HG03045 (cell line): ENCODE measurements around the gene PTPRD.

ENCODE experiments used
- ATAC-seq: cut with Tn5 transposase; IDR thresholded peaks from one replicate; pipeline ENCODE4 v1.9.1; 2021; ENCODE audit warnings: mild to moderate bottlenecking, moderate library complexity; ENCODE audit not compliant: unreplicated experiment

Gene PTPRD

DNA sequence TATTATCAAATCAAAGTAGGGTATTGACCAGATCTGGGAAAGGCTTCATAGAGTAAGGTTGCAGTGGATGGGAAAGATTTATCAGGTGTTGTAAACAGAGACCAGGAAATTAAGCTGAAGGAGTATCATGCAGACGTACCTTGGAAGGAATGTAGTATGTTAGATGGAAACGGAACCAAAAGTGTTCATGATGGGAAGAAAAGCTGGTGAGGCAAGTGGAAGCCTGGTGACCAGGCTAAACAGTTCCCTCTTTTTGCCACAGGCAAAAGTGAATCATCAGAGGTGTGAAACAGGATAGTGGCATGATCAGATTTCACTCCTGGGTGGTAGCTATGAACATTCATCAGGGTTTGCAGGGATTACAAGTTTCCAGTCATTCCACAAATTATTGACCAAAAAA, 2033.1 kb downstream of the PTPRD start:
- no peak for ATAC-seq

DNA sequence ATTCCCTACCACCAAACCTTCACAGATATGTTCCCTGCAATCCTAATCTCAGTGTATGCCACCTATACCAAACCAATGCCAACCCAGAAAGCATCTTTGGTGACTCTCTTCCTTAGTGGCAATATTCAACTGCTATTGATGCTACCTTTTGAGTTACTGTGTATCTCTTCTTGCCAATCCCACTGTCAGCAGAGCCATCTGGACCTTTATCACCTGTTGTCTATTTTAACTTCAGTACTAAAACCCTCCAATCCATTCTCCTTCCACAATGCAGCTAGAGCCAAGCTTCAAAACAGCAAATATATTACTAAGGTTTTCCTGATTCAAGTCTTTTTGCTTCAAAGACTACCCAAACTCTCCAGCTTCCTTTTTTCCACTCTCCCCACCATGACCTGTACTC, 2036.1 kb downstream of the PTPRD start:
- no peak for ATAC-seq

DNA sequence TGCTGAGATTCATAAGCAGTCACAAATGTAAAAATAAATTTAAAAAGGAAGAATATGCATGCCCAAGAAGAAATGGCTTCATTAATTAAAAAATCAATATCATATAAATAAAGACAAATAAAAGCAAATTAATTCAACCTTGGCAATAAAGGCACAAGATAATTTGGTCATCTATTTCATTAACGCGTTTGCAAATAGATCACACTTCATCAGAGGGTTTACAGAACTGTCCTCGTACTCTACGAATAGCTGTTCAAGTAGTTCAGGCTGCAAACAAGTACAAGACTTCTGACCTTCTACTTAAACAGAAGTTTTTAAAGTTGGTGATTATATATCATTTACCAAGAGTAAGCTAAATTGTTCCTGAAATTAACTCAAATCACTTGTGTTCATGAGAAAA, 2038.0 kb downstream of the PTPRD start:
- no peak for ATAC-seq

DNA sequence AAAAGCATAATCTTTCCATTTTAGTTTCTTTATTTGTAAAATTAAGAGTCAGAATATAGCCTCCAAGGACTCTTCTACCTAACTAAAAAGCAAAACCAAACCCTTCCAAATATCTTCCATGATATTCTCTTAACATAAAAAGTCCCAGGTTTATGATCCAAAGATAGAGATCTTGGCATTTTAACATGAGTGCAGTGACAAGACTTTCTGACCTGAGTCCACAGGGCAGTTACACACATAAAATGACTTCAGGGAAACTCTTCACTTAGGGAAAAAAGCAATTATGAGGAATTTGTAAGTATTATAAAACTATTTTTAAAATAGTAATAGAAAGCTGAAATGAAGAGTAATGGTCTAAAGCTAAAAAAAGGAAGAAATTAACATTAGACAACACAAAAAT, 2040.6 kb downstream of the PTPRD start:
- ATAC-seq = no peak

DNA sequence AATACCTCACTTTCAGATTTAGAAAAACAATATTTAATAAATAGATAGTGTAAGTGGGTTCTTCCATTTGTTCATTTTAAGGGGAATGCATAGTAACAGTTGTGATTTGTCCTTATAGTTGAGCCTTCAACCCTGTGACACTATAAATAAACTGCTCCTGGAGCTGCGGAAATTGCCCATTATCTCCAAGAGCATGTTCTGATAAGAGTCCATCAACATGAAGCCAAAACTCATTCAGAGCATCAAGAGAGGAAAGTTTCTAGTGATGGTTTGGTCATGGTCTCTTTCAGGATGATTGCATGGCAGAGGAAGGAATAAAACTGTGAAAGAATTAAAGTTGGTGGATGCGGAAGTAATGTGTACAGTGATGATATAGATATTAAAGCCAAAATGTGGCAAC, 2041.2 kb downstream of the PTPRD start:
- ATAC-seq = no peak

DNA sequence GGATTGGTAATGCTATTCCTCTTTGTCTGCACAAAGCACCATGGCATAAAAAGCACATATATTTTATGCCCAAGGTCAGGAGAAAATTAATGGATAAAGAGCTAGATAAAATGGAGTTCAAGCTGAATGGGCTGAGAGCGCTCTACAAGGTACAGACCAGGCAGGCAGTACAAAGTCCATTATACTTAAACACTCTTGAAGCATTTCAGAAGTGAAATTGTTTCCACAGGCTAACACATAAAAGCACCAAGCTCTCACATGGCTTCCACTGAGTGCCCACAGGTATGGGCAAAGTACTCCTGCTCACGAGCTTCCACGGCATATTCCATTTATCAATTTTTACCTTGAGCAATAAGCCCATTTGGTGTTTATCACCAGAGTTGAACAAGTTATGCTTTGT, 2042.0 kb downstream of the PTPRD start:
- no peak for ATAC-seq

DNA sequence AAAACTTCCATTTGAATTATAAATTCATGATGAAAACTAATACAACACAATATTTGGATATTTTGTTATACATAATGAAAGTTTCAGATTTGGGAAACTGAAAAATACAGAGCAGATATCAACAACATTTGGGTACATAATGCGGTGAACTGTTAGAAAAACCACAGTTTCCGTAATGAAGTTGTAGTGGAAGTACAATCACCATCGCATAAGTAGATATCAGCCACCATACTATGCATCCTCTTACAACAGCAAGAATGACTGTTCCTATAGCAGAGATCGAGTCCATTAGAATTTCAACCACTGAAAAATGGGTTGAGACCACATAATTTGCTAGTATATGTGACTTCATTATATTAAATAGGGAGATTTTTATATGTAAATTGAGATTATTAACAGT, 2043.0 kb downstream of the PTPRD start:
- no peak for ATAC-seq

DNA sequence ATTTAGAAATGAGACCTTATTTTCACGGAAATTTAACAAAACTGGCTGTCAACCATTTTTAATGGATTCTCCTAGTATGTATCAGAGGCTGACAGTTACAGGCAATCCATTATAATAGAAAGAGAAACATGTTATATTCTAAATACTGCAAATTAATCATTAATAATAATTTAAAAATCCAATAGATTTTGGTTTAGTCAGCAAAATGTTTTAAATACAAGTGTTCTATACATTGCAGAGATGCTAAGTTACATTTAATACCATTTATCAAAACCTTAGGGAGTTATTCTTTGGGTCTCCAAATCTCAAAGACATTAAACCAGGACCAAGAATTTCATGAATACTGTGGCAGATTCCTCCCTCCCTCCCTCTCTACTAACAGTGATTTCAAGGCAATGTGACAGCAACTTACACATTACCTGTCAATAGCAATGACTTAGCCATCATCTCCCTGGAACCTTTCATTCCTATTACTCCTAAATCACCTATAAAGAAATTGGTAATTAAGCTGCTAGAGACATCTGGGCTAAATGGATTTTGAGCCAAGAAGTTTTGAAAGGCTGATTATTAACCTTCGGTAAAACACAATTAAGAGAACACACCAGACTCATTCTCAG, 2044.7 kb downstream of the PTPRD start:
- ATAC-seq = no peak

DNA sequence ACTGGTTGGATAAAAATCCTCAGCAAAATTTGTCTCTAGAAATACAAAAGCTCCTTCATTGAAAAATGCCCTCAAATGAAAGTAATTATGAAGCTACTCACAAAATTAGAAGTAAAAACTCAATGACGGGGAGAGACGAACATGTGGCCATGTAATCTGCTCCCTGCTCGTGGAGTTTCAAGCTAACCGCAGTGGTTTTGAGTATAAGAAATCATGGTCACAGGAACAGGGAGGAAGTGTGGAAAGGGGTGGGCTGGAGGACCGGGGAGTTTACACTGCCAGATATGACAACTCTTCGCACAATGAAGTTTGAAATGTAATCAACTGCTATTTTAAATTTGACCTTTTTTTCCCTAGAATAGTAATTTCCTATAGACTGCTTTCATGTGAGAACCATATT, 2047.8 kb downstream of the PTPRD start:
- no peak for ATAC-seq

DNA sequence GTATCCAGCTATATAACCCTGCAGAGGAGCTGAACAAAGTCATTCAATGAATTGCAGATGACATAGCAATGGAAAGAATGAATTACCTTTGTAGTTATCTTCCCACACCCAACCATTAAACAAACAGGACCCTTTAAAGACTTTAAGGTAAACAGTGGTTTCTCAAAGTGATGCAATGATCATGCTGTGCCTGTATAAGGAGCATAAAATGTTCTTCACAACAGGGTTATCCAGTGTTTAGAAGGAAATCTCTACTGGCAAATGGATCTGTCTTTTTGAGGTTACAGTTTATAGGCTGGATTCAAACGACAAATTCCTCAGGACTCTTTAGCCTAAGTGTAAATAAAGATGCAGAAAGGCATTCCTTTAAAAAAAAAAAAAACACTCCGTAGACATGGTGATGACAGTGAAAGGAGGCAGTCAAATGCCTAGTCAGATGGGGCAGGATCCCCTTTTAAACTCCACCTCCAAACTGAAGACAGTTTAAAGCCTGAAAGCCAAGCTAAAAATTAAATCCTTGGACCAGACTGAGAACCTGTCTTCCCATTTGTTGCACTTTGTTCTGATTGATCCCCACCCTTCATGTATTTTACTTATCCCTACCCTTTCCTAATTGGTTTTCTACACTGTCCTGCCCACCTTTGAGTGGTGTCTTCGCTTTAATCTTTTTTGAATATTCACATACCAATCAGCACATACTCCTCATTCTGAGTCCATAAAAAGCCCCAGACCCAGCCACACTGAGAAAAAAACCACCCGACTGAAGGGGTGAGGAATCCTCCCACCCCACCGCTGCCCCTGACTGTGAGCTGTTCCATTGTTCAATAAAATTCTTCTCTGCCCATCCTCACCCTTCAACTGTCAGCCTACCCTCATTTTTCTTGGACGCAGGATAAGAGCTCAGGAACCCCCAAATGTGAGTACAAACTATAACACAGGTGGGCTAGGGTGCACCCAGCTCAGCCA, 2052.0 kb downstream of the PTPRD start:
- no peak for ATAC-seq

DNA sequence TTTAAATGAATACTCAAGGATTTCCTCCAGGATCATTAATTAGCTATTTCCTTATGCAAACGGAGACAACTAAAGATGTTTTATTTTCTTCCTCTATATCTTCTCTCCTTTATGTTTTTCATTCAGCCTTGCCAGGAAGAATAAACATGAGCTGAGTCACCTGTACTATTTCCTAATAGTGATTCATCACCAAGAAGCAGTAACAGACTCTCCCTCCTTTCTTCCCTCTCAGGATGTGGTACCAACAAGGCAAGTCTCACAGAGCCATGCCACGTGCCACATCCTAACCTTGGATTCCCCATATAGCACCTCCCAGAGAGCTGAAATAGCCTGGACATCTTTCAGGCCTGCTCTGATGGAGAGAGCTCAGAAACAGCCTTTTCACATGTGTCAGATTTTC, 2054.6 kb downstream of the PTPRD start:
- ATAC-seq = no peak

DNA sequence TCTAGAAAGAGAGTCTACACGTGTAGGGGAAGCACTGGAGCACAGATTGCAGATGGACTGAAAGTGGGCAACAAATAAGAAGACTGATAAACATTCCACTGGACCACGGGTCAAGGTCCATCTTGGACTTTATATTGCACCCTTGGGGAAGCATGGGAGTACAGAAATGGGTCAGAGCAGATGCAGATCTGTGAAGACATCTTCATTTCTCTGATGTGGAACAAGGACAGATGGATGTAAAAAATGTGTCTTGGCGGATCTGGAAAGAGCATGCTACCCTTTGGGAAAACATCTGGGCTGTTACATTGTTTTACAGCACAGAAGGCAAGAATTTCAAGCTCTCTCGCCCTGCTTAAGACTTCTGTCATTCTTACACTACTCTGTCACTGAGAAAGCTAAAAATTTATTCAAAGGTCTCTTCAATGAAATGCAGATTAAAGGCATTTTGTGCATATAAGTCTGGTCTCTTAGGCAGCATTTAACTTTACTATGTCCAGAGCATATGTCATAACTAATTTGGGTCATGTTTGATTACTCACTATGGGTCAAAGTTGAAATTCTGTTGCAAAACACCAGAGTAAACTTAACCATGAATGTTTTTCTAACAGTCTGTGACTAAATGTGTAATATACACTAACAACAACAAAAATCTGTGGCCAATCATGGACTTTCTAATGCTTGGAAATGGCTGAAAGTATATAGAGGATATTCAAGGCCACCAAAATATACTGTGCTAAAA, 2056.9 kb downstream of the PTPRD start:
- no peak for ATAC-seq

DNA sequence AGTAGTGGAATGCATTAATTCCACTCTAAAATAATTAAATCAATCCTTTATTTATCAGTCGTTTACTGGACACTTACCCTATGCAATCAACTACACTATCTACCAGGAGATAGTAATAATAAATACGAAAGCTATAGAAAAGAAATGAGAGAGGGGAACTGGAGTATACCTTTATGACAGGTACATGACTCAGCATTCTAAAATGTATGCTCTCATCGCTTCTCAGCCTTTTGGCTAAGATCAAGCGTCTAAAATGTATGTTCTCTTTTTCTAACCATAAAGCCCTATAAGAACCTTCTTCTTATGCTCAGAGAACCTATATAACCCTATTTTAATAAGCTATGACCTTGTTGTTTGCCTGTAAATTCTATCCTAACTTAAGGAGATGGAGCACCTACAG, 2059.4 kb downstream of the PTPRD start:
- no peak for ATAC-seq

DNA sequence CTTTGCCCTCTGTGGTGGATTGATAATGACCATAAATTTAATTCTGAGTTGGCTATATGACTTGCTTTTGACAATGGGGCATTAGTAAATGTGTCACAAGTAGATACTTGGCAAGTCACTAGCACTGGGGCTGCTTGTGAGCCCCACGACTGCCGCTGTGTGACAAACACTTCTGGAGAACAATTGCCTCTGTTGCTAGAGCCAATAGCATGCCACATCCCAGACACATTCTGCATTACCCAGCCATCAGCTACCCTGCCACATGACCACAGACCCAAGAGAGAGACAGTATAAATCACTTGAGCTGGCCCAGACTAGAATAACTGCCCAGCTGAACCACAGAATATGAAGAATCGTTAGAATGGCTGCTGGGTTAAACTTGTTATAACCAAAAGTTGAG, 2060.1 kb downstream of the PTPRD start:
- ATAC-seq = no peak

DNA sequence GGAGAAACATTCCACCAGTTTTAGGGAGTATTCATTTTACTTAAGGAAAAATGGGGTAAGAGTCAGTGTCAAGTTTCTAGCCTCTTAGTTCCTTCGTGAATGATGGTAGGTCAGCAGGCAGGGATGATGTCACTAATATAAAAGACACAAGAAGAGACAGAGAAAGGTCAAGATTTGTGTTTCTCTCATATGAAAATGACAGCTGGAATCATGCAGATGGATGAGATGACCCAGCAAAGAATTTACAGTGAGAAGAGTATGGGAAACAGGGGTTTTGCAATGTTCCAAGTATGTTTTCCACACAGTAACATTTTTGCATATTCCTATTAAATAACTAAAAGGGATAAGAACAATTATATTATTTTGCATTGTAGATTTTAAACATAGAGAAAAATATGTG, 2063.6 kb downstream of the PTPRD start:
- ATAC-seq = no peak

DNA sequence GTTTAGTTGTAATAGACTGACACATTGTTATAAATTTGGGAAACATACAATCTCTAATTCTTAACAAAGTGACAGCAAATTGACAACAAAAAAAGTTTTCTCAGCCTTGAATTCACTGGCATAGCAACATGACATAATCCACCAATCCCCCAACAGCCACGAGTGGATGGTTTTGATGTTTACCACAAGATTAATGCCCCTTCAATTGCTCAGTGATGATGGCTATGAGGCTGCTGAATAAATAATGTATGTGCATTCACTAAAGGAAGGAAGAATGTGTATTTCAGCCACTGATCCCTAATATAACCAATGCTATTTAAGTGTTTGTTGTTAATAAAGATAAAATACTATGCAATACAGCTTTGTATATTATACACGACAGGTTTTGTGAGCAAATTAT, 2069.6 kb downstream of the PTPRD start:
- no peak for ATAC-seq

DNA sequence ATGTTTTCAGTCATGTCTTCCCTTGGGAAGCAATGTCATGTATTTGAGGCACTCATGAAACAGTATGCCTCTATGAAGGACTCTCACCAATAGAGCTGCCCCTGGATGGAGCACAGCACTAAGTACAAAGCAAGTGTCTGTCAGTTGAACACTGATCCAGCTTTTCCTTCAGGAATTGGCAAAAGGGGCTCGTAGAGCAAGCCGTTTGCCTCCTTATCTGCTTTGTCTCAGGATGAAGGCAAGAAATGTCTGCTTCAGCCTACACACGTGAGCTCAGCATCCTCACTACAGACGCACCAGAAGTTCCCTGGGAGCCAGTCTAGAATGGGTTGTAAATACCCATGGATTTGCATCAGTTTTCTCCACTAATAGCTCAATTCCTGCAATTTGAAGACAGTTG, 2070.3 kb downstream of the PTPRD start:
- ATAC-seq = no peak

DNA sequence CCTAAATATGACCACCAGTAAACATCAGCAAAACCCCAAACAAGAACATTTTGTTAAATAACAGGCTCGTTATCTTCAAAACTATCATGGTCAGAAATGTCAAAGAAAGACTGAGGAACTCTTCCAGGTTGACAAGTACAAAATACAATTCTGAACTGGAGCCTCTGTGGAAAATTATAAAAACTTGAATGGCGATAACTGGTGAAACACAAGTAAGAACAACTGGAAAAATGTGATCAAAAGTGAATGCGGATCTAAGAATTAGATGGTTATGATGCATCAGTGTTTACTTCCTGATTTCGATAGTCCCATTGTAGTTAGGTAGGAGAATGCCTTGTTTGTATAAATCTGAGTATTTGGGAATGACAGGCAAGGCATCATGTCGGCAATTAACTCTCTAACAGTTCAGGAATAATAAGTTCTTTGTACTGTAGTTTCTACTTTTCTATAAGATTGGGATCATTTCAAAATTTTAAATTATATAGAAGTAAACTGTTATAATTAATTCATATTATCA, 2073.1 kb downstream of the PTPRD start:
- no peak for ATAC-seq

DNA sequence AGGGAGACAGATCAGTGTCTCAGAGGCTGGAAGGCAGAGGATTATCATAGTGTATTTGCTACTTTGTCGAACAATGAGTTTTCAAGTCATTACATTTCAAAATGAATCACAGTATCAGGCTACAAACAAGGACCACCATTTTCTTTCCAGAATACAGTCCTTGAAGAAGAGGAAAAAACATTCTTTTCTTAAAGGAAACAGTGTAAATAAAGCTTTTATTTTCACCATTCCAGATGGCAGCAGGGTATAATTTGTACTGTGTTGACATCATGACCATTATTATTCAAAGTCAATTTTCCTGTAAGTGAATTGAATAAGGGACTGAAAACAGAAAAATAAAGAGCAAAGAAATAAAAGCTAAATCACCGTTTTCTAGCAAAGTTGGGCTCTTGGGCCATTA, 2076.0 kb downstream of the PTPRD start:
- ATAC-seq = no peak

DNA sequence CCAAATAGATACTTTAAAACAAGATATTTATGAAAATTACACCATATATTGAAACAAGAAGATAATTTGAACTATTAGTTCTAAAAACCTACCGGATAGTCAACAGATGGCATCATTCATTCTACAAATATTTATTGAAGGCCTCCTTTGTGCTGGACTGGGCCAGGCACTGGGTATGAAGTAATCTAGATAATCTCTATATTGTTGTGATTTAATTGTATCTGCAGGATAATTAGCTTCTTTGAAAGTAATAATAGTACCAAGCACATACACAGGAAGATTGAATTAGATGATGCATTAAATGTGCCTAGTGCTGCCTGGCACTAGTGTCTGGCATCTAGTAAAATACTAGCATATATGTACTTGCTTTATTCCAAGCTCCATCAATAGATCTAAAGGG, 2078.0 kb downstream of the PTPRD start:
- ATAC-seq = no peak

DNA sequence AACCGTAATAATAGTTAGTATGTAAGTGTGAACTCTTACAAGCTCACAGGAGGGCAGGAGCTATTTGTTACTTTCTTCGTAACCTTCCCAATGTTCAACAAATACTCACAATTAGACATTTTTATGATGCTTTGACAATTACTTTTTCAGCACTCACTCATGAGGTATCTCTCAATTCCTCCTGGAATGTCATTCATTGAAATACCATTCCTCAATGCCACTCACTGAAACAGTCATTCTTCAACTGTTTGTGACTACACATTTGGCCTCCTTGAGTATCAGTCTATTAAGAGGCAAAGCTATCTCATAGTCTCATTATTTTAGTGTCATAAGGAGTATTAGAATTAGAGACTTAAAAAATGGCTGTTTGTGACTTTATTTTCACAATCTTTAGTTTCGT, 2079.1 kb downstream of the PTPRD start:
- ATAC-seq = no peak
